H1 (cell line): ENCODE measurements around the gene NPAT. TPM values are rescaled to one million over a fixed set of nuclear protein-coding genes. Genes with fewer than 3 reads are reported as not detected.

Source experiments
- CTCF ChIA-PET: fragments of 300-600 bp; sonication (Branson Sonifier 250); formaldehyde crosslinking; loops from one replicate; lab custom pipeline; 2021; ENCODE audit not compliant: partially characterized antibody; lab: Charles Lee
- POLR2A ChIA-PET: fragments of 300-600 bp; sonication (Branson Sonifier 250); formaldehyde crosslinking; loops from one replicate; lab custom pipeline; 2021; ENCODE audit warnings: inconsistent platforms; ENCODE audit not compliant: partially characterized antibody; lab: Charles Lee
- DNase-seq, 2 experiments: peaks; one replicate each; pipeline versions ENCODE4 v3.0.0 to v3.0.0-alpha.2; 2010 to 2022; ENCODE audit warnings: low spot score in 2 of 2, low read depth in 1 of 2, mixed read lengths in 1 of 2
- FAIRE-seq: peaks from 2 replicates; lab custom pipeline; 2011; peaks lifted over from hg19 to GRCh38; lab: Jason Lieb, UNC
- H2AFZ ChIP-seq: 2 replicates; pipeline ENCODE4 v1.8.1; 2012; ENCODE audit warnings: low read length, inconsistent platforms
- H2AK5ac ChIP-seq: 2 replicates; pipeline ENCODE4 v1.6.1; 2013; ENCODE audit warnings: low read depth, low read length
- H2BK120ac ChIP-seq: replicated peaks from 2 replicates; pipeline ENCODE3; 2013; ENCODE audit warnings: low read depth, low read length, inconsistent platforms
- H2BK12ac ChIP-seq: 2 replicates; pipeline ENCODE4 v1.6.1; 2013; ENCODE audit warnings: low read depth, low read length
- H2BK15ac ChIP-seq: 2 replicates; pipeline ENCODE4 v1.6.1; 2013; ENCODE audit warnings: low read length
- H2BK20ac ChIP-seq: 2 replicates; pipeline ENCODE4 v1.6.1; 2013; ENCODE audit warnings: low read length
- H2BK5ac ChIP-seq: 2 replicates; pipeline ENCODE4 v1.6.1; 2013; ENCODE audit warnings: low read depth, low read length
- H3K14ac ChIP-seq: 2 replicates; pipeline ENCODE4 v1.6.1; 2013; ENCODE audit warnings: inconsistent platforms; ENCODE audit not compliant: insufficient read length
- H3K18ac ChIP-seq: 2 replicates; pipeline ENCODE4 v1.6.1; 2013; ENCODE audit warnings: low read length; ENCODE audit errors: extremely low read depth
- H3K23ac ChIP-seq: 2 replicates; pipeline ENCODE4 v1.6.1; 2013; ENCODE audit warnings: inconsistent platforms; ENCODE audit not compliant: insufficient read length
- H3K23me2 ChIP-seq: 2 replicates; pipeline ENCODE4 v1.6.1; 2013; ENCODE audit warnings: low read depth, low read length
- H3K27ac ChIP-seq: 2 replicates; pipeline ENCODE4 v1.6.1; 2011; ENCODE audit warnings: low read depth, low read length, inconsistent platforms
- H3K27me3 ChIP-seq, 4 experiments: replicated peaks in 1 of 4; 1 replicate in 1 of 4; 2 replicates in 3 of 4; pipeline versions ENCODE4 v1.6.1 to v1.8.1; 2011 to 2013; ENCODE audit warnings: low read length in 3 of 4, mild to moderate bottlenecking in 3 of 4, inconsistent platforms in 2 of 4, mixed read lengths in 2 of 4, moderate library complexity in 1 of 4; ENCODE audit not compliant: control insufficient read depth in 3 of 4, insufficient read depth in 3 of 4; ENCODE audit errors: extremely low read depth in 1 of 4
- H3K36me3 ChIP-seq, 4 experiments: 2 replicates each; pipeline versions ENCODE4 v1.6.1 to v1.8.1; 2011 to 2013; ENCODE audit warnings: mild to moderate bottlenecking in 4 of 4, low read length in 3 of 4, moderate library complexity in 2 of 4, control low read depth in 1 of 4, inconsistent platforms in 1 of 4; ENCODE audit not compliant: insufficient read depth in 4 of 4, control insufficient read depth in 2 of 4
- H3K4ac ChIP-seq: replicated peaks from 2 replicates; pipeline ENCODE3; 2013; ENCODE audit warnings: low read length, low read depth, mixed read lengths, inconsistent platforms; ENCODE audit not compliant: insufficient read length
- H3K4me1 ChIP-seq, 4 experiments: replicated peaks in 1 of 4; 1 replicate in 1 of 4; 2 replicates in 3 of 4; pipeline versions ENCODE4 v1.6.1 to v1.8.1; 2011 to 2013; ENCODE audit warnings: low read length in 3 of 4, inconsistent platforms in 2 of 4, mixed read lengths in 1 of 4; ENCODE audit not compliant: insufficient read depth in 4 of 4, control insufficient read depth in 3 of 4
- H3K4me2 ChIP-seq, 2 experiments: 2 replicates each; pipeline versions ENCODE4 v1.6.1 to v1.8.1; 2011 to 2013; ENCODE audit warnings: low read depth in 2 of 2, low read length in 2 of 2, control low read depth in 1 of 2, inconsistent platforms in 1 of 2, mild to moderate bottlenecking in 1 of 2; ENCODE audit not compliant: insufficient read depth in 1 of 2
- H3K4me3 ChIP-seq, 4 experiments: fragments of 200-600, 300-600 bp in 1 of 4; sonication (generic), shearing (Covaris generic), sonication (Bioruptor Twin) in 1 of 4; 2 replicates each; pipeline versions ENCODE4 v1.5.1 to v1.8.1; 2011 to 2016; ENCODE audit warnings: low read length in 4 of 4, low read depth in 3 of 4, control low read depth in 2 of 4, inconsistent platforms in 2 of 4, mild to moderate bottlenecking in 2 of 4, mixed read lengths in 1 of 4, moderate library complexity in 1 of 4; ENCODE audit not compliant: insufficient read depth in 2 of 4; ENCODE audit errors: extremely low read depth in 1 of 4
- H3K56ac ChIP-seq: replicated peaks from 2 replicates; pipeline ENCODE3; 2013; ENCODE audit warnings: low read depth, mild to moderate bottlenecking, mixed read lengths, low read length, inconsistent platforms; ENCODE audit not compliant: insufficient read length
- H3K79me1 ChIP-seq: 2 replicates; pipeline ENCODE4 v1.6.1; 2013; ENCODE audit warnings: low read depth, low read length, control low read depth
- H3K79me2 ChIP-seq, 2 experiments: 2 replicates each; pipeline versions ENCODE4 v1.6.1 to v1.8.1; 2012 to 2013; ENCODE audit warnings: low read length in 2 of 2, mild to moderate bottlenecking in 2 of 2, inconsistent platforms in 1 of 2; ENCODE audit not compliant: insufficient read depth in 2 of 2, control insufficient read depth in 1 of 2
- H3K9ac ChIP-seq, 4 experiments: replicated peaks in 1 of 4; 1 replicate in 1 of 4; 2 replicates in 3 of 4; pipeline versions ENCODE4 v1.6.1 to v1.8.1; 2011 to 2013; ENCODE audit warnings: low read depth in 3 of 4, low read length in 3 of 4, control low read depth in 2 of 4, mild to moderate bottlenecking in 2 of 4, moderate library complexity in 2 of 4, inconsistent platforms in 1 of 4; ENCODE audit errors: extremely low read depth in 1 of 4
- H3K9me3 ChIP-seq, 2 experiments: 2 replicates each; pipeline versions ENCODE4 v1.6.1 to v1.8.1; 2012 to 2013; ENCODE audit warnings: mild to moderate bottlenecking in 2 of 2, moderate library complexity in 2 of 2, control low read depth in 1 of 2, inconsistent platforms in 1 of 2, low read depth in 1 of 2, low read length in 1 of 2, mixed read lengths in 1 of 2; ENCODE audit not compliant: insufficient read depth in 2 of 2
- H4K20me1 ChIP-seq, 2 experiments: replicated peaks in 1 of 2; 2 replicates each; pipeline versions ENCODE3 to v1.8.1; 2011 to 2013; ENCODE audit warnings: inconsistent platforms in 2 of 2, low read length in 2 of 2, mild to moderate bottlenecking in 1 of 2; ENCODE audit not compliant: insufficient read depth in 2 of 2, control insufficient read depth in 1 of 2
- H4K5ac ChIP-seq: 2 replicates; pipeline ENCODE4 v1.6.1; 2013; ENCODE audit warnings: low read length, low read depth, mixed read lengths, inconsistent platforms; ENCODE audit not compliant: insufficient read length
- H4K8ac ChIP-seq: 2 replicates; pipeline ENCODE4 v1.8.0; 2013; ENCODE audit warnings: mild to moderate bottlenecking, moderate library complexity, low read length, inconsistent platforms; ENCODE audit not compliant: insufficient read depth; ENCODE audit errors: extremely low read depth
- H4K91ac ChIP-seq: replicated peaks from 2 replicates; pipeline ENCODE3; 2013; ENCODE audit warnings: low read length, mixed read lengths, inconsistent platforms; ENCODE audit not compliant: insufficient read length
- CTCF ChIP-seq, 3 experiments: IDR thresholded peaks; 1 replicate in 2 of 3; 2 replicates in 1 of 3; pipeline versions ENCODE4 v1.5.1 to v1.6.1; 2011; ENCODE audit warnings: low read length in 3 of 3, mild to moderate bottlenecking in 3 of 3, inconsistent platforms in 2 of 3, low read depth in 1 of 3, moderate library complexity in 1 of 3; ENCODE audit not compliant: insufficient read depth in 1 of 3; ENCODE audit errors: control extremely low read depth in 1 of 3
- GTF2F1 ChIP-seq: IDR thresholded peaks from 2 replicates; pipeline ENCODE4 v1.6.1; 2012; ENCODE audit warnings: low read depth, low read length, improper control_type of control experiment, borderline replicate concordance
- JUND ChIP-seq: IDR thresholded peaks from 2 replicates; pipeline ENCODE4 v1.6.1; 2011; ENCODE audit warnings: mild to moderate bottlenecking, improper control_type of control experiment, low read length
- KDM1A ChIP-seq: fragments of 200-600, 300-600 bp; sonication (generic); IDR thresholded peaks from 2 replicates; pipeline ENCODE4 v1.7.1; 2016; ENCODE audit warnings: mild to moderate bottlenecking, low read length, borderline replicate concordance
- KDM5A ChIP-seq: fragments of 200-600 bp; IDR thresholded peaks from 2 replicates; pipeline ENCODE4 v1.7.1; 2012; ENCODE audit warnings: mild to moderate bottlenecking, low read length, inconsistent platforms, mixed read lengths
- RFX5 ChIP-seq: IDR thresholded peaks from 2 replicates; pipeline ENCODE4 v1.6.1; 2011; ENCODE audit warnings: low read depth, low read length, improper control_type of control experiment, borderline replicate concordance
- TCF12 ChIP-seq: IDR thresholded peaks from 2 replicates; pipeline ENCODE4 v1.6.1; 2011; ENCODE audit warnings: low read depth, mild to moderate bottlenecking, low read length
- YY1 ChIP-seq: IDR thresholded peaks from 2 replicates; pipeline ENCODE4 v1.6.1; 2011; ENCODE audit warnings: low read depth, mild to moderate bottlenecking, low read length
- polyA plus RNA-seq, 7 experiments: library from polyadenylated mRNA; depleted of rRNA in 3 of 7; stranded (reverse) in 5 of 7; unstranded in 2 of 7; fragments of >200 nt in 5 of 7; fragments of 200-250 nt in 2 of 7; gene quantifications; 1 replicate in 5 of 7; 2 replicates in 1 of 7; 4 replicates in 1 of 7; pipeline versions ENCODE4 v1.2.1 to v1.2.3, GENCODE V29; 2011 to 2013; ENCODE audit warnings: missing spikeins in 2 of 7, mixed read lengths in 2 of 7
- total RNA-seq: library from RNA; stranded (reverse); fragmentation: NEBNext Ultra II Directional; extraction: Animal tissue kit (Norgen Biotek cat#: 25700); gene quantifications from 2 replicates; pipeline ENCODE4 v1.2.1, GENCODE V29; 2021

The NPAT gene
- total and polyA plus RNA-seq, 2 of the 8 experiments (the other 6 are each of a cell fraction or from before 2014, with no cell fraction given) = 4.6 to 23.4 TPM

- no peaks in the 10 kb centered on the region for H3K23me2 ChIP-seq
- no peak overlapping the region for H3K9ac ChIP-seq
- peaks cover 0 to 18% of the 10 kb centered on the region in 2 experiments; a peak in 2 of 4 replicates for H3K79me2 ChIP-seq
- H2AK5ac ChIP-seq = no peak overlapping the region
- no peak overlapping the region for H2AFZ ChIP-seq
- no peak overlapping the region for H4K8ac ChIP-seq
- no peak overlapping the region for H2BK20ac ChIP-seq
- no peak overlapping the region for H3K18ac ChIP-seq
- FAIRE-seq = no peak
- no peak for DNase-seq
- H3K14ac ChIP-seq = no peak overlapping the region
- H4K20me1 ChIP-seq = peaks cover 0 to 2% of the 10 kb centered on the region in 2 experiments
- H4K5ac ChIP-seq = no peak overlapping the region
- no peak overlapping the region for H3K27ac ChIP-seq
- no peak overlapping the region for H2BK12ac ChIP-seq
- H2BK120ac ChIP-seq = no peak overlapping the region
- POLR2A ChIA-PET = no interaction called here
- TF ChIP-seq YY1 = no peak
- no peak for TF ChIP-seq KDM5A
- no peak for TF ChIP-seq KDM1A
- no peak for TF ChIP-seq GTF2F1
- no peak for TF ChIP-seq JUND
- no peak for TF ChIP-seq CTCF (IDR thresholded peaks at IDR 0.05; ENCODE audit: control extremely low read depth in 1 of 3, insufficient read depth in 1 of 3, low read depth in 1 of 3, low read length in 3 of 3)
- no peak for TF ChIP-seq RFX5
- TF ChIP-seq TCF12 = no peak
- H4K91ac ChIP-seq = no peak overlapping the region
- no peak overlapping the region for H3K4me3 ChIP-seq
- no peak overlapping the region for H3K56ac ChIP-seq
- no peak overlapping the region for H3K4me2 ChIP-seq
- no peaks in the 10 kb centered on the region for H3K27me3 ChIP-seq
- no peak overlapping the region for H2BK5ac ChIP-seq
- H2BK15ac ChIP-seq = no peak overlapping the region
- H3K23ac ChIP-seq = no peak overlapping the region
- no peaks in the 10 kb centered on the region for H3K4me1 ChIP-seq
- peaks cover 4 to 72% (median 22%) of the 10 kb centered on the region in 4 experiments for H3K36me3 ChIP-seq
- no peaks in the 10 kb centered on the region for H3K9me3 ChIP-seq
- CTCF ChIA-PET = interaction anchor here (0.9 to 1.2 kb wide), 2 partner anchors 14 to 75 kb away, joined by 3 to 4 read pairs; no protein-coding TSS in a partner anchor
- H3K4ac ChIP-seq = no peak overlapping the region
- H3K79me1 ChIP-seq = peaks cover 6% of the 10 kb centered on the region; the same call in 1 of the 2 replicates
Observed at GRCh38 chr11:108193725-108194124, 28.7 kb downstream of the NPAT start.
